Measurements from ENCODE around the gene WNT9A.

The WNT9A gene

GRCh38 chr1:227951624-227952373 lies 4.1 kb upstream of the WNT9A start (continued):
- no peak for TF ChIP-seq ZNF747 (tag by site-specific recombination; IDR thresholded peaks at IDR 0.05)
- no peak for TF ChIP-seq ZBTB6 (tag by site-specific recombination; IDR thresholded peaks at IDR 0.05)

- no peak overlapping the region for H3K4me3 ChIP-seq (ENCODE audit: low read depth, low read length)
- H3K4me1 ChIP-seq (ENCODE audit: control insufficient read depth, insufficient read depth, low read length) = peaks cover 14% of the 10 kb centered on the region
- TF ChIP-seq KLF7 (tag by site-specific recombination; IDR thresholded peaks at IDR 0.05; ENCODE audit: borderline replicate concordance) (no peak), EGR2 (tag by site-specific recombination; IDR thresholded peaks at IDR 0.05; ENCODE audit: low read depth) (no peak), ZNF19 (tag by site-specific recombination; IDR thresholded peaks at IDR 0.05; ENCODE audit: low read depth) (no peak), ZNF350 (tag by site-specific recombination; IDR thresholded peaks at IDR 0.05) (no peak)
- H3K36me3 ChIP-seq (ENCODE audit: control insufficient read depth in 2 of 2, insufficient read depth in 1 of 2, low read length in 2 of 2) = no peaks in the 10 kb centered on the region
- ChIA-PET CTCF (interaction anchor here (0.6 to 2.9 kb wide), 3 partner anchors 103 to 608 kb away, joined by 3 to 16 read pairs (median 3); no protein-coding TSS in a partner anchor), POLR2A (interaction anchor here (1.1 kb wide), 1 partner anchor 216 kb away, joined by 5 read pairs; the partner anchor contains the start of genes JMJD4 and SNAP47)
- H3K9me3 ChIP-seq (ENCODE audit: control insufficient read depth, insufficient read depth, low read depth, low read length) = no peaks in the 10 kb centered on the region
- H3K27ac ChIP-seq (ENCODE audit: extremely low read depth, low read depth, low read length) = no peak overlapping the region
Observed at GRCh38 chr1:227950735-227951346, 3.1 kb upstream of the WNT9A start.

- POLR2A ChIA-PET = interaction anchor here (0.6 to 1.1 kb wide), 3 partner anchors 215 to 1321 kb away, joined by 3 to 5 read pairs (median 4); partner anchors contain the start of genes JMJD4, RAB4A and SNAP47
- Histone ChIP-seq H3K9me3 (ENCODE audit: control insufficient read depth, insufficient read depth, low read depth, low read length) (no peaks in the 10 kb centered on the region), H3K4me3 (ENCODE audit: low read depth, low read length) (no peak overlapping the region), H3K36me3 (ENCODE audit: control insufficient read depth in 2 of 2, insufficient read depth in 1 of 2, low read length in 2 of 2) (no peaks in the 10 kb centered on the region), H3K27ac (ENCODE audit: extremely low read depth, low read depth, low read length) (no peak overlapping the region), H3K4me1 (ENCODE audit: control insufficient read depth, insufficient read depth, low read length) (peaks cover 14% of the 10 kb centered on the region)
- no peak for TF ChIP-seq ZNF311 (tag by site-specific recombination; IDR thresholded peaks at IDR 0.05; ENCODE audit: borderline replicate concordance)
- TF ChIP-seq ZNF404 (tag by site-specific recombination; IDR thresholded peaks at IDR 0.05) = no peak
- CTCF ChIA-PET = interaction anchor here (0.6 to 2.9 kb wide), 2 partner anchors 187 to 513 kb away, joined by 3 to 16 read pairs; no protein-coding TSS in a partner anchor
Observed at GRCh38 chr1:227949954-227950734, 2.4 kb upstream of the WNT9A start.

- Histone ChIP-seq H3K4me3 (ENCODE audit: low read depth, low read length) (no peak overlapping the region), H3K27ac (ENCODE audit: extremely low read depth, low read depth, low read length) (no peak overlapping the region), H3K9me3 (ENCODE audit: control insufficient read depth, insufficient read depth, low read depth, low read length) (no peaks in the 10 kb centered on the region), H3K4me1 (ENCODE audit: control insufficient read depth, insufficient read depth, low read length) (peaks cover 14% of the 10 kb centered on the region), H3K36me3 (ENCODE audit: control insufficient read depth in 2 of 2, insufficient read depth in 1 of 2, low read length in 2 of 2) (no peaks in the 10 kb centered on the region)
- TF ChIP-seq ZNF169 (tag by site-specific recombination; IDR thresholded peaks at IDR 0.05) = no peak
- no peak for TF ChIP-seq ZNF580 (tag by site-specific recombination; IDR thresholded peaks at IDR 0.05)
- no peak for TF ChIP-seq ZNF266 (tag by site-specific recombination; IDR thresholded peaks at IDR 0.05; ENCODE audit: low read depth)
- no peak for TF ChIP-seq ZNF211 (tag by site-specific recombination; IDR thresholded peaks at IDR 0.05; ENCODE audit: low read depth)
- TF ChIP-seq ZNF488 (tag by site-specific recombination; IDR thresholded peaks at IDR 0.05) = no peak
- no peak for TF ChIP-seq KLF10 (tag by site-specific recombination; IDR thresholded peaks at IDR 0.05)
- TF ChIP-seq ZNF280C (tag by site-specific recombination; IDR thresholded peaks at IDR 0.05) = no peak
- POLR2A ChIA-PET = interaction anchor here (1.1 to 2.7 kb wide), 3 partner anchors 162 to 219 kb away, joined by 3 to 19 read pairs (median 5); partner anchors contain the start of genes JMJD4 and SNAP47
- CTCF ChIA-PET = interaction anchor here (0.6 to 2.9 kb wide), 4 partner anchors 162 to 514 kb away, joined by 3 to 36 read pairs (median 10); no protein-coding TSS in a partner anchor
Observed at GRCh38 chr1:227949341-227949921, 1.7 kb upstream of the WNT9A start.

Measured in HEK293 (cell line).